Loucy (cell line): ENCODE results near the gene REEP1.

ENCODE experiments used
- H2AFZ ChIP-seq: fragments of 200-600 bp; sonication (generic); 2 replicates; pipeline ENCODE4 v1.6.0; 2016; ENCODE audit warnings: antibody characterized with exemption, mild to moderate bottlenecking, low read length, moderate library complexity
- H3F3A ChIP-seq: fragments of 200-600 bp; 2 replicates; pipeline ENCODE4 v1.6.0; 2016; ENCODE audit warnings: antibody characterized with exemption, low read depth, mild to moderate bottlenecking
- H3K27me3 ChIP-seq: fragments of 200-600 bp; sonication (generic); 2 replicates; pipeline ENCODE4 v1.6.1; 2014; ENCODE audit warnings: low read length, mild to moderate bottlenecking; ENCODE audit not compliant: insufficient read depth, poor library complexity, severe bottlenecking
- H3K36me3 ChIP-seq: fragments of 200-600 bp; sonication (generic); 2 replicates; pipeline ENCODE4 v1.6.1; 2016; ENCODE audit warnings: low read length; ENCODE audit not compliant: insufficient read depth
- H3K4me1 ChIP-seq: fragments of 200-600 bp; sonication (generic); 2 replicates; pipeline ENCODE4 v1.5.1; 2014; ENCODE audit warnings: low read length, mild to moderate bottlenecking; ENCODE audit not compliant: insufficient read depth, poor library complexity, severe bottlenecking
- H3K4me2 ChIP-seq: fragments of 200-600 bp; sonication (generic); 2 replicates; pipeline ENCODE4 v1.6.0; 2014; ENCODE audit warnings: antibody characterized with exemption, low read length, low read depth, mild to moderate bottlenecking; ENCODE audit not compliant: poor library complexity, severe bottlenecking
- H3K4me3 ChIP-seq: fragments of 200-600 bp; sonication (generic); 2 replicates; pipeline ENCODE4 v1.5.1; 2014; ENCODE audit warnings: low read length, mild to moderate bottlenecking, mixed read lengths; ENCODE audit not compliant: poor library complexity, severe bottlenecking
- H3K79me2 ChIP-seq: fragments of 200-600 bp; sonication (generic); 2 replicates; pipeline ENCODE4 v1.6.1; 2014; ENCODE audit warnings: low read length; ENCODE audit not compliant: insufficient read depth
- H3K9ac ChIP-seq: fragments of 200-600 bp; sonication (generic); 2 replicates; pipeline ENCODE4 v1.6.0; 2014; ENCODE audit warnings: mild to moderate bottlenecking, low read depth, low read length, moderate library complexity; ENCODE audit not compliant: poor library complexity, severe bottlenecking
- H3K9me2 ChIP-seq: fragments of 200-600 bp; sonication (generic); replicated peaks from 2 replicates; pipeline ENCODE4 v1.6.1; 2016; ENCODE audit warnings: low read depth, low read length, mixed read lengths
- H3K9me3 ChIP-seq: fragments of 200-600 bp; sonication (generic); 2 replicates; pipeline ENCODE4 v1.6.1; 2014; ENCODE audit warnings: mild to moderate bottlenecking, antibody characterized with exemption, low read length, low read depth; ENCODE audit not compliant: insufficient read depth
- H4K20me1 ChIP-seq: fragments of 200-600 bp; sonication (generic); 2 replicates; pipeline ENCODE4 v1.6.0; 2014; ENCODE audit warnings: antibody characterized with exemption, low read length, mild to moderate bottlenecking; ENCODE audit not compliant: insufficient read depth, poor library complexity, severe bottlenecking
- EZH2phosphoT487 ChIP-seq: fragments of 200-600 bp; IDR thresholded peaks from 2 replicates; pipeline ENCODE4 v1.6.1; 2018; ENCODE audit warnings: antibody characterized with exemption, mild to moderate bottlenecking, moderate library complexity, borderline replicate concordance
- TF ChIP-seq, protein P1 (sequence below): fragments of 200-600 bp; sonication (generic); conservative IDR thresholded peaks from 2 replicates; pipeline ENCODE4 v1.5.1; 2014; ENCODE audit warnings: mild to moderate bottlenecking, antibody characterized with exemption, low read length

The REEP1 gene

GRCh38 chr2:86284987-86285386, 52.4 kb downstream of the REEP1 start:
- no peak overlapping the region for H3K4me3 ChIP-seq

GRCh38 chr2:86284401-86284841, 53.0 kb downstream of the REEP1 start:
- H4K20me1 ChIP-seq = no peaks in the 10 kb centered on the region
- H3K4me2 ChIP-seq = no peak overlapping the region
- no peak for TF ChIP-seq EZH2phosphoT487
- TF ChIP-seq, protein P1, sequence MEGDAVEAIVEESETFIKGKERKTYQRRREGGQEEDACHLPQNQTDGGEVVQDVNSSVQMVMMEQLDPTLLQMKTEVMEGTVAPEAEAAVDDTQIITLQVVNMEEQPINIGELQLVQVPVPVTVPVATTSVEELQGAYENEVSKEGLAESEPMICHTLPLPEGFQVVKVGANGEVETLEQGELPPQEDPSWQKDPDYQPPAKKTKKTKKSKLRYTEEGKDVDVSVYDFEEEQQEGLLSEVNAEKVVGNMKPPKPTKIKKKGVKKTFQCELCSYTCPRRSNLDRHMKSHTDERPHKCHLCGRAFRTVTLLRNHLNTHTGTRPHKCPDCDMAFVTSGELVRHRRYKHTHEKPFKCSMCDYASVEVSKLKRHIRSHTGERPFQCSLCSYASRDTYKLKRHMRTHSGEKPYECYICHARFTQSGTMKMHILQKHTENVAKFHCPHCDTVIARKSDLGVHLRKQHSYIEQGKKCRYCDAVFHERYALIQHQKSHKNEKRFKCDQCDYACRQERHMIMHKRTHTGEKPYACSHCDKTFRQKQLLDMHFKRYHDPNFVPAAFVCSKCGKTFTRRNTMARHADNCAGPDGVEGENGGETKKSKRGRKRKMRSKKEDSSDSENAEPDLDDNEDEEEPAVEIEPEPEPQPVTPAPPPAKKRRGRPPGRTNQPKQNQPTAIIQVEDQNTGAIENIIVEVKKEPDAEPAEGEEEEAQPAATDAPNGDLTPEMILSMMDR = no peak
- H3K4me1 ChIP-seq = no peaks in the 10 kb centered on the region
- no peak overlapping the region for H2AFZ ChIP-seq
- no peaks in the 10 kb centered on the region for H3K79me2 ChIP-seq
- no peaks in the 10 kb centered on the region for H3K9me3 ChIP-seq
- no peaks in the 10 kb centered on the region for H3K36me3 ChIP-seq
- no peak overlapping the region for H3K9ac ChIP-seq
- no peaks in the 10 kb centered on the region for H3K9me2 ChIP-seq
- H3K27me3 ChIP-seq = peaks cover 2% of the 10 kb centered on the region
- H3F3A ChIP-seq = no peaks in the 10 kb centered on the region
- no peak overlapping the region for H3K4me3 ChIP-seq

More at GRCh38 chr2:86284987-86285386, 52.4 kb downstream of the REEP1 start:
- Histone ChIP-seq H3F3A (no peaks in the 10 kb centered on the region), H3K4me2 (no peak overlapping the region), H2AFZ (no peak overlapping the region), H3K9me3 (no peaks in the 10 kb centered on the region), H3K9me2 (no peaks in the 10 kb centered on the region), H3K4me1 (no peaks in the 10 kb centered on the region), H4K20me1 (no peaks in the 10 kb centered on the region), H3K36me3 (no peaks in the 10 kb centered on the region), H3K79me2 (no peaks in the 10 kb centered on the region), H3K27me3 (no peaks in the 10 kb centered on the region), H3K9ac (no peak overlapping the region)
- TF ChIP-seq, protein P1 = no peak
- no peak for TF ChIP-seq EZH2phosphoT487

- Histone ChIP-seq H3K27me3 (peaks cover 6% of the 10 kb centered on the region), H3F3A (no peaks in the 10 kb centered on the region), H3K36me3 (no peaks in the 10 kb centered on the region), H3K9me3 (no peaks in the 10 kb centered on the region), H2AFZ (no peak overlapping the region), H3K9ac (no peak overlapping the region), H3K4me2 (no peak overlapping the region), H3K79me2 (no peaks in the 10 kb centered on the region), H3K4me1 (no peaks in the 10 kb centered on the region), H3K9me2 (no peaks in the 10 kb centered on the region), H4K20me1 (no peaks in the 10 kb centered on the region), H3K4me3 (no peak overlapping the region)
- TF ChIP-seq, protein P1 = no peak
- TF ChIP-seq EZH2phosphoT487 = no peak
Observed at GRCh38 chr2:86283411-86284030, 53.9 kb downstream of the REEP1 start.
